ENCODE results near the gene NPAS2. TPM values are rescaled to one million over a fixed set of nuclear protein-coding genes. Genes with fewer than 3 reads are reported as not detected.
A peak's percentile ranks its signal among the peaks of the same experiment; 100 is the strongest.

The NPAS2 gene
- total RNA-seq, 1 donor from 2014 or later: 11.4 TPM

- no peaks in the 10 kb centered on the region for H3K27me3 ChIP-seq
- no peak overlapping the region for H3K4me3 ChIP-seq
- H3K27ac ChIP-seq: no peak overlapping the region
- no peaks in the 10 kb centered on the region for H3K9me3 ChIP-seq
- intact Hi-C loops (cut with DNase I): loop anchor here (5.0 kb wide), 1 partner anchor 260 kb away; no protein-coding TSS in a partner anchor
- ATAC-seq (no peak), DNase-seq (no peak)
- no peak for TF ChIP-seq CTCF (IDR thresholded peaks at IDR 0.05)
- no peaks in the 10 kb centered on the region for H3K4me1 ChIP-seq
- H3K36me3 ChIP-seq: no peaks in the 10 kb centered on the region
Measured at GRCh38 chr2:100982431-100982861, 162.5 kb downstream of the NPAS2 start.

- no peaks in the 10 kb centered on the region for H3K36me3 ChIP-seq
- peak; percentile 41 for ATAC-seq
- intact Hi-C loops (cut with DNase I): loop anchor here (5.0 kb wide), 1 partner anchor 261 kb away; no protein-coding TSS in a partner anchor
Measured at GRCh38 chr2:100983201-100983600, 163.3 kb downstream of the NPAS2 start.

DNA sequence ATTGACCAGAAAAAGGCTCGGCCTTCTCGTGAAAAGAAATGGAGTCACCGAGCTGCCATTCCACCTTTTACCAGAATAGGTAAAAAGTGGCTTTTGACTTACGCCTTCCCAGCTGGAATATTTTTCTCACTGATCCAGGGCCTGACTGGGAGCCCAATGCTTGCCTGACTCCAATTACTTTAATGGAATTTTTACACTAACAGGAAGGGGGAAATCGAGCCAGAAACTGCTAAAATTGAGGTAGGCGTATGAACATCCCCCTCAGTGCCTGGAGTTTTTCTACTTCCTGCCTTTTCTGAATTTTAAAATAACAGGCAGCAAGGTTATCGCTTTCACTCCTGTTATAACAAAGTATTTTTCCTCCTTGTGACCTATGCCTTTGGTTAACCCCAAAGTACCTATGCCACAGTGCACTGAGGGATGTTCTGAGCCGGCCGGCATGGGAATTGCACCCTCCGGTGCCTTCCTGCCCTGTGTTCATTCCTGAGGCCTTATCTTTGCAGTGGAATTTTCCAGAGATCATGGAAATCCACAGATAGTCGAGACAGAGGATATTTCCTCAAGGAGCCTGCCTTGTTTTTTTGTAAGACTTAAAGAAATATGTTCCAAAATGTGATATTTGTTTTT, 163.9 kb downstream of the NPAS2 start:
- TF ChIP-seq CTCF (IDR thresholded peaks at IDR 0.05): no peak
- H3K36me3 ChIP-seq: no peaks in the 10 kb centered on the region
- intact Hi-C loops (cut with DNase I): loop anchor here (5.0 kb wide), 1 partner anchor 261 kb away; no protein-coding TSS in a partner anchor

More at GRCh38 chr2:100983201-100983600, 163.3 kb downstream of the NPAS2 start:
- DNase-seq: peak; percentile 53
- Histone ChIP-seq H3K4me3 (no peak overlapping the region), H3K27ac (no peak overlapping the region), H3K9me3 (no peaks in the 10 kb centered on the region), H3K4me1 (no peaks in the 10 kb centered on the region), H3K27me3 (no peaks in the 10 kb centered on the region)
- no peak for TF ChIP-seq CTCF (IDR thresholded peaks at IDR 0.05)

DNA sequence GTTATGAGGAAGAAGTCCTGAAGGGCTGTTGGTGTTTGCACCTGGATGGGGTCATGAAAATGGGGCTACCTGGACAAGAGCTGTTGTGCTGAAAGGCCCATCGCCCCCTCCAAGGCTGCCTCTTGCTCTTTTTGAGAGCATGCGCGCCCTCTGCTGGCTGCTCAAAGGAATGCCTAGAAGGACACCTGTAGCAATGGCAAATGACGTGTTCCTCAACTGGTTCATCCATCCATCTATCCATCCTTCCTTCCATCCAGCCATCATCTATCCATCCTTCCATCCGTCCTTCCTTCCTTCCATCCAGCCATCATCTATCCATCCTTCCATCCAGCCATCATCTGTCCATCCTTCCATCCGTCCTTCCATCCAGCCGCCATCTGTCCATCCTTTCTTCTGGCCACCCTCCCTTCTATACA, 165.0 kb downstream of the NPAS2 start:
- TF ChIP-seq CTCF (IDR thresholded peaks at IDR 0.05): peak; percentile 94
- intact Hi-C loops (cut with DNase I): loop anchor here (5.0 kb wide), 2 partner anchors 263 to 373 kb away; no protein-coding TSS in a partner anchor
- Histone ChIP-seq H3K9me3 (no peaks in the 10 kb centered on the region), H3K4me3 (no peak overlapping the region), H3K27me3 (no peaks in the 10 kb centered on the region), H3K4me1 (no peaks in the 10 kb centered on the region), H3K36me3 (no peaks in the 10 kb centered on the region), H3K27ac (no peak overlapping the region)
- DNase-seq (peak; percentile 87), ATAC-seq (peak; percentile 81)

More for the DNA sequence above, 163.9 kb downstream of the NPAS2 start:
- no peak for DNase-seq
- Histone ChIP-seq H3K27me3 (no peaks in the 10 kb centered on the region), H3K4me3 (no peak overlapping the region), H3K27ac (no peak overlapping the region), H3K4me1 (no peaks in the 10 kb centered on the region), H3K9me3 (no peaks in the 10 kb centered on the region)
- no peak for ATAC-seq

DNA sequence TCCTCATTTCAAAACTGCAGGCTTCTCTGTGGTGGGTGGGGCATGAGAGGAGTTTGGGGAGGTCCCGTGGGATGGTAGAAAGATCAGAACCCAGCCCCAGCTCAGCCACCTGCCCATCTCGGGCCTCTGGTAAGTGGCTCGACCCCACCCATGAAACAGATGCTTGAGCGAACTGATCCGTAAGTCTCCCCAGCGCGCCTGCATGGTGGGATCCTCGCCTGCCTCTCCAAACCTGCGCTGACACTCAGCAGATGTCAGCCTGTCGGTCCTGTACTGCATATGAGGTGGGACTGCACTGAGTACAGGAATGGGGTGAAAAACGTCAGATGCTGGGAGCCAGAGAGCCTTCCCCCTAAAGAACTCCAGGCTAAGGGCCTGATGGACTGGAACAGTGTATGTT, 166.2 kb downstream of the NPAS2 start:
- intact Hi-C loops (cut with DNase I): loop anchor here (5.0 kb wide), 1 partner anchor 374 kb away; no protein-coding TSS in a partner anchor
- DNase-seq (no peak), ATAC-seq (no peak)
- Histone ChIP-seq H3K27me3 (no peaks in the 10 kb centered on the region), H3K36me3 (no peaks in the 10 kb centered on the region), H3K27ac (no peak overlapping the region), H3K4me1 (no peaks in the 10 kb centered on the region), H3K9me3 (no peaks in the 10 kb centered on the region), H3K4me3 (no peak overlapping the region)
- TF ChIP-seq CTCF (IDR thresholded peaks at IDR 0.05): no peak

Measured in upper lobe of right lung (tissue), 1 donor.